T-cell (primary cell): ENCODE data around the gene DHCR24. TPM values are rescaled to one million over a fixed set of nuclear protein-coding genes. Genes with fewer than 3 reads are reported as not detected.

Experiments used
- ATAC-seq, 4 experiments: fragments of 200-7000 bp in 3 of 4; fragments of 150-1000 bp in 1 of 4; cut with Tn5 transposase; replicated peaks in 1 of 4; 1 replicate in 3 of 4; 2 replicates in 1 of 4; pipeline ENCODE4 v1.10.0; 2021; ENCODE audit warnings: moderate library complexity in 3 of 4, mild to moderate bottlenecking in 2 of 4, moderate number of reproducible peaks in 1 of 4
- CTCF ChIA-PET, 2 donors: fragments of 300-600 bp; sonication (Branson Sonifier 250); formaldehyde crosslinking; loops; one replicate each; lab custom pipeline; 2022; ENCODE audit warnings: antibody characterized with exemption in 2 of 2; lab: Charles Lee
- POLR2A ChIA-PET, 2 donors: fragments of 300-600 bp; sonication (Branson Sonifier 250); formaldehyde crosslinking; loops; one replicate each; lab custom pipeline; 2022; ENCODE audit warnings: antibody characterized with exemption in 2 of 2; lab: Charles Lee
- DNase-seq, 35 experiments: peaks; one replicate each; pipeline versions ENCODE4 v3.0.0 to v3.0.0-alpha.2; 2013 to 2023
- H3K27ac ChIP-seq: one replicate; pipeline ENCODE4 v1.5.1; 2013; ENCODE audit warnings: low read length
- H3K27me3 ChIP-seq, 2 experiments: replicated peaks in 1 of 2; 1 replicate in 1 of 2; 2 replicates in 1 of 2; pipeline versions ENCODE4 v1.6.1 to v1.7.0; 2013; ENCODE audit warnings: low read length in 1 of 2, mixed read lengths in 1 of 2; ENCODE audit not compliant: control insufficient read depth in 2 of 2, insufficient read depth in 2 of 2; ENCODE audit errors: extremely low read depth in 1 of 2
- H3K36me3 ChIP-seq, 2 donors: 1 replicate in 1 of 2; 2 replicates in 1 of 2; pipeline versions ENCODE4 v1.6.1 to v1.7.0; 2013; ENCODE audit warnings: low read length in 1 of 2; ENCODE audit not compliant: control insufficient read depth in 2 of 2, insufficient read depth in 1 of 2; ENCODE audit errors: extremely low read depth in 1 of 2
- H3K4me1 ChIP-seq, 2 experiments: 1 replicate in 1 of 2; 2 replicates in 1 of 2; pipeline versions ENCODE4 v1.6.1 to v1.7.0; 2013; ENCODE audit warnings: low read length in 2 of 2, mixed read lengths in 1 of 2; ENCODE audit not compliant: insufficient read depth in 2 of 2, control insufficient read depth in 1 of 2; ENCODE audit errors: extremely low read depth in 1 of 2
- H3K4me3 ChIP-seq, 2 donors: 1 replicate in 1 of 2; 2 replicates in 1 of 2; pipeline versions ENCODE4 v1.5.1 to v1.7.0; 2013; ENCODE audit warnings: mild to moderate bottlenecking in 2 of 2, low read length in 1 of 2, moderate library complexity in 1 of 2; ENCODE audit not compliant: control insufficient read depth in 1 of 2; ENCODE audit errors: extremely low read depth in 1 of 2
- H3K9me3 ChIP-seq: 2 replicates; pipeline ENCODE4 v1.7.0; 2013
- H3K27ac Mint-ChIP-seq, 2 donors: one replicate each; pipeline ENCODE4 v1.8.0; 2020 to 2021; ENCODE audit warnings: mild to moderate bottlenecking in 2 of 2, mixed read lengths in 2 of 2
- H3K27me3 Mint-ChIP-seq, 2 donors: one replicate each; pipeline ENCODE4 v1.8.0; 2021 to 2022; ENCODE audit warnings: mixed read lengths in 2 of 2
- H3K36me3 Mint-ChIP-seq: one replicate; pipeline ENCODE4 v1.8.0; 2021; ENCODE audit warnings: mixed read lengths
- H3K4me1 Mint-ChIP-seq, 3 donors: one replicate each; pipeline ENCODE4 v1.8.0; 2020 to 2022; ENCODE audit warnings: mixed read lengths in 3 of 3, mild to moderate bottlenecking in 1 of 3
- H3K4me3 Mint-ChIP-seq, 3 donors: one replicate each; pipeline ENCODE4 v1.8.0; 2020 to 2022; ENCODE audit warnings: mild to moderate bottlenecking in 3 of 3, mixed read lengths in 3 of 3, moderate library complexity in 3 of 3
- H3K9me3 Mint-ChIP-seq, 3 donors: one replicate each; pipeline ENCODE4 v1.8.0; 2020 to 2022; ENCODE audit warnings: mixed read lengths in 3 of 3
- WGBS: methylation state at CpG from one replicate; pipeline ENCODE4 v1.1.5; 2013; ENCODE audit warnings: missing lambda C conversion rate; ENCODE audit not compliant: insufficient coverage; 5-methylcytosine and 5-hydroxymethylcytosine counted together
- total RNA-seq, 35 experiments: library from RNA in 6 of 35; stranded (reverse) in 6 of 35; fragments of 120-200 nt in 1 of 35; gene quantifications; one replicate each; pipeline versions ENCODE4 v1.2.1 to v1.2.4 and lab custom pipeline; 2013 to 2026

DHCR24 gene
- total RNA-seq, 5 donors from 2014 or later (not counting 1 experiment from before 2014, with no cell fraction given): 4.5 to 19.9 (median 10.7) TPM

DNA sequence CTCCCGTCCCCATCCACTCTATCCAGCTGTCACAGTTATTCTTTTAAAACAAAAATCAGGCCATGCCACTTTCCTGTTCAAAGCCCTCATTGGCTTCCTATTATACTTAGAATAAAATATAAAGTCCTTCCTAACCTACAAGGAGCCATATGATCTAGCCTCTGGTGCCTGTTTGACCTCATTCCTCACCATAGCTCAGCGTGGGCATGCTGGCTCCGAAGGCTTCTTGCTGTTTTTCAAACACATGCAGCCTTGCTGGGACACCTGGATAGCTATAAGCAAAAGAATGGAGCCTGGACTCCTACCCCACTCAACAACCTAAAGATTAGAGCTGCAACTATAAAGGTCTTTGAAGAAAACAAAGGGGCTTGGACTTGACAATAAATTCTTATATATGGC is 23.7 kb downstream of the DHCR24 start:
- ChIA-PET POLR2A (no interaction called here), CTCF (no interaction called here)
- peaks cover 0 to 2% (median 0%) of the 10 kb centered on the region in 3 donors for H3K4me1 Mint-ChIP-seq
- Histone ChIP-seq H3K27ac (no peak overlapping the region), H3K36me3 (peaks cover 0 to 2% of the 10 kb centered on the region in 2 donors), H3K9me3 (no peaks in the 10 kb centered on the region), H3K27me3 (no peaks in the 10 kb centered on the region), H3K4me1 (peaks cover 0 to 3% of the 10 kb centered on the region in 2 experiments), H3K4me3 (no peak overlapping the region)
- DNase-seq: no peak
- ATAC-seq: no peak
- no peak overlapping the region for H3K27ac Mint-ChIP-seq
- H3K9me3 Mint-ChIP-seq: no peaks in the 10 kb centered on the region
- no peak overlapping the region for H3K4me3 Mint-ChIP-seq
- H3K36me3 Mint-ChIP-seq: peaks cover 32% of the 10 kb centered on the region
- 90% methylated on average over 3 of the region's 3 CpGs for WGBS
- no peaks in the 10 kb centered on the region for H3K27me3 Mint-ChIP-seq

DNA sequence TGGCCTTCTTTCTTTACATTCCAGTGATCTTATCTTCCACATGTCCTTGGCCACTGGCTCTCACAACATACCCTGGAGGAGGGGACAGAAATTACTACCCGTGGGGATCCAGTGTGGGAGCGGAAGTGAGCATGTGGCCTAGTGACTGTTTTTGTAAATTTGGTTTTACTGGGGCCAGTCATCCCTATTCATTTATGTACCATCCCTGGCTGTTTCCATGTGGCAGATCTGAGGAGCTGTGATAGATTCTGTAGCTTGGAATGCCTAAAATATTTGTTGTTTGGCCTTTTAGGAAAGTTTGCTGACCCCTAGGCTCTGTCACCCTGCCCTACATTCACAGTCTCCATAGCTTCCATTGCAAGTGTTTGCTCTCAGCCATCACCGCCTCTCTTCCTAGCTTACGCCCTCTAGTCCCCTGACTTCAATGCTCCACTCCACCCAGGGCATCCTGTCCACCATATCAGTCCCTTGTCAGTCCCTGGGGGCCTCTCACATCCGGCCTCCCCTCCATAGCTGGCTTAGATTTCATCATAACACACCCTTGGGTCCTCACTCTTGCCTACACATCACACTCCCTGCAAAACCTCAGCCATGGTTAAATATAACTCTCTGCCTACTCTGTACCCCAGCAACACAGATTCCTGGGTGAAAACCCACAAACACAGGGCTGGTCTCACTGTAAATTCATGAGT is 25.8 kb downstream of the DHCR24 start:
- Histone ChIP-seq H3K36me3 (peaks cover 0 to 7% of the 10 kb centered on the region in 2 donors), H3K9me3 (no peaks in the 10 kb centered on the region), H3K27me3 (no peaks in the 10 kb centered on the region), H3K4me3 (no peak overlapping the region), H3K27ac (no peak overlapping the region), H3K4me1 (peaks cover 0 to 3% of the 10 kb centered on the region in 2 experiments)
- H3K36me3 Mint-ChIP-seq: peaks cover 37% of the 10 kb centered on the region
- H3K4me1 Mint-ChIP-seq: peaks cover 0 to 2% (median 0%) of the 10 kb centered on the region in 3 donors
- H3K27me3 Mint-ChIP-seq: no peaks in the 10 kb centered on the region
- CTCF ChIA-PET: interaction anchor here in 1 of 2 donors (0.6 kb wide), 1 partner anchor 856 kb away, joined by 4 read pairs; no protein-coding TSS in a partner anchor
- no peak overlapping the region for H3K4me3 Mint-ChIP-seq
- H3K9me3 Mint-ChIP-seq: no peaks in the 10 kb centered on the region
- no peak for ATAC-seq
- peak in 1 of 35 experiments; percentile 3 for DNase-seq
- no peak overlapping the region for H3K27ac Mint-ChIP-seq
- 71% methylated on average over 3 of the region's 5 CpGs for WGBS
- POLR2A ChIA-PET: no interaction called here

DNA sequence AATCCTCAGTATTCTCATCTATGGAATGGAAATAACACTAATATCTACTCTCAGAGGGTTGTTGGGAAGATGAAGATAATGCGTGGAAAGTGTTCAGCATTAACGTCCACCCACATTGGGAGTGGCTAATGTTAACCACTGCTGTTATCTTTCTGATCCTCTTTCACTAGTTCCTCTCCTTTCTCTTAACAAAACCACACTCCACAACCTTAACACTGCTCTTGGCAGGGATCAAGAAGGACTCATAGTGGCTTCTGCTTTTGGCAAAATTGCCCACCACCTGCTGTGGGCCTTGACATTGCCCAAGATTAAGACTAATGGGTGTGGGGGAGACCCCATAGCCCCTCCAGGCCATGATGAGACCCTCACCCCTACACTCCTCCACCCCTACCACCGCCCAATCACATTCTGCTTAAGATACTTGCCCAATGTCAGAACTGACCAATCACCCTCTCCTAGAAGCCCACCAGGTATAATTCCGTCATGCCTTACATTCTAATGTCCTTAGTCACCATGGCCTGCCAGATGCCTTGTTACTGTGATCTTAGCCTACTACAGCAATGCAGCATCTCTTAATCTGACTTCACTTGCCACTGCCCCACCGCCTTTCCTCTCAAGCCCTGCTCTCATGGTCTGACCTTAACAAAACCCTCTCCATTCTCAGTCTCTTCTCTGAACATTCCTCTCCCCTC is 27.1 kb downstream of the DHCR24 start:
- ATAC-seq: no peak

DNA sequence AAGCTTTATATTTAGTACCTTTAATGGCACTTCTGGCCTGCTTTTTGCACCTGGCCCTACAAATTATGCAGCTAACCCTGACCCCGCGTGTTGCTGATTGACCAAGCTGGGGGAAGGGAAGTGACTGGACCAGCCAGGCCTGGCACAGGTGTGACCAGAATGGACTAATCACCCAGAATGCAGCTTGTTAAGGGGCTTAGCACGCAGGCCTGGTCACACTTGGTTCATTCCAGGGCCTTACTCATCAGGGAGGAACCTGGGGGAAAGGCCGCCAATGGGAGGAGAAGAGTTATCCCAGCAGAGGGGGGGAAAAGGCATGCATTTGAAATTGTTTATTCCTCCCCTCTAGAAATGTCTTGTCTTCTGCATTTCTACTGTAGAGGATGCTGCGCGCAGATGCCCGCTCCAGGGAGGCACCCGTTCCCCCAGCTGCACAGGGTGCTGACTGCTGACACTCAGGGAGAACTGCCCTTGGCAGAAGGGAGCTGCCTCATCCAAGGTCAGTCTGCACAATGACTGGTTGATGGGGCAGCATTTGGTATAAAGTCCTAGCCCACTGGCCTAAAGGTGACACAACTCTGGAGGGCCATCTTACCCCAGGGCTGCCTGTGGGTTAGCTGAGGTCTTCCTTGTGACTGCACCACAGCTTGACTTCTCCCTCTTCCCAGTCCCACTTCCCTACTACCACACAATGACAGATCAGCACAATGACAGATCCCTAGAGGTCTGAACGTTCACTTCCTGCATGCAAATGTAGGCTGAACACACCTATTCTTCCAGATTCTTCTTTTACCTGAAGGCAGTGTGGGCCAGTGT is 29.0 kb downstream of the DHCR24 start:
- H3K36me3 ChIP-seq: peaks cover 0 to 7% of the 10 kb centered on the region in 2 donors
- CTCF ChIA-PET: no interaction called here

More for the DNA sequence above, 27.1 kb downstream of the DHCR24 start:
- no peak overlapping the region for H3K27ac Mint-ChIP-seq
- no peak for DNase-seq
- Histone ChIP-seq H3K27me3 (no peaks in the 10 kb centered on the region), H3K9me3 (no peaks in the 10 kb centered on the region), H3K4me1 (peaks cover 0 to 3% of the 10 kb centered on the region in 2 experiments), H3K4me3 (no peak overlapping the region), H3K27ac (no peak overlapping the region), H3K36me3 (peaks cover 0 to 7% of the 10 kb centered on the region in 2 donors)
- H3K4me3 Mint-ChIP-seq: no peak overlapping the region
- 100% methylated on average over 3 of the region's 5 CpGs for WGBS
- no peaks in the 10 kb centered on the region for H3K9me3 Mint-ChIP-seq
- H3K36me3 Mint-ChIP-seq: peaks cover 34% of the 10 kb centered on the region
- POLR2A ChIA-PET: no interaction called here
- peaks cover 0 to 2% (median 0%) of the 10 kb centered on the region in 3 donors for H3K4me1 Mint-ChIP-seq
- CTCF ChIA-PET: no interaction called here
- no peaks in the 10 kb centered on the region for H3K27me3 Mint-ChIP-seq

DNA sequence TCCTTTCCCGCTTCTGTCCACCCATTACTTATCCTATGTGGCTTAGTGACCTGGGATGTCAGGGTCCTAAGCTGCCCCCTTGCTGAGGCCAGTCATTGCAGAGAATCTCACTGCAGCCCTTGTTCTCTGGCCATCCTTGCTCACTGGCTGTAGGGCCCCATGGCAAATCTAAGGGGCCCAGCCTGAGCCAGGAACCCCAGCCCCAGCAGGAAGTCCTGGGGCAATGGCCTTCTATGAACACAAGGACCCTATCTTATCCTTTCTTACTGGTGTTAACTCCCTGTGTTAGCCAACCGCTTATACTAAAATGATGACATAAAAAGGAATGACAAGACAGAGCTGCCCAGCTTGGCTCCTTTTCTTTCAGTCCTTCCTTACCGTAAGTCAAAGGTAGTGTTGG is 29.9 kb downstream of the DHCR24 start:
- H3K27ac Mint-ChIP-seq: no peak overlapping the region
- H3K9me3 Mint-ChIP-seq: no peaks in the 10 kb centered on the region
- Histone ChIP-seq H3K36me3 (peaks cover 3 to 7% of the 10 kb centered on the region in 2 donors), H3K4me1 (peaks cover 0 to 3% of the 10 kb centered on the region in 2 experiments), H3K9me3 (no peaks in the 10 kb centered on the region), H3K4me3 (no peak overlapping the region), H3K27me3 (no peaks in the 10 kb centered on the region), H3K27ac (no peak overlapping the region)
- H3K27me3 Mint-ChIP-seq: no peaks in the 10 kb centered on the region
- DNase-seq (no peak), ATAC-seq (no peak)
- 100% methylated on average over 1 of the region's 3 CpGs for WGBS
- peaks cover 40% of the 10 kb centered on the region for H3K36me3 Mint-ChIP-seq
- CTCF ChIA-PET: no interaction called here
- no peak overlapping the region for H3K4me3 Mint-ChIP-seq
- POLR2A ChIA-PET: no interaction called here
- peaks cover 0 to 2% (median 0%) of the 10 kb centered on the region in 3 donors for H3K4me1 Mint-ChIP-seq

More for the DNA sequence above, 29.0 kb downstream of the DHCR24 start:
- ATAC-seq (no peak), DNase-seq (no peak)
- Histone ChIP-seq H3K4me3 (no peak overlapping the region), H3K9me3 (no peaks in the 10 kb centered on the region), H3K27ac (no peak overlapping the region), H3K4me1 (peaks cover 0 to 3% of the 10 kb centered on the region in 2 experiments), H3K27me3 (no peaks in the 10 kb centered on the region)
- Mint-ChIP-seq H3K4me3 (no peak overlapping the region), H3K36me3 (peaks cover 37% of the 10 kb centered on the region), H3K27ac (no peak overlapping the region), H3K27me3 (no peaks in the 10 kb centered on the region), H3K9me3 (no peaks in the 10 kb centered on the region), H3K4me1 (peaks cover 0 to 2% (median 0%) of the 10 kb centered on the region in 3 donors)
- WGBS: 70% methylated on average over 4 of the region's 9 CpGs
- POLR2A ChIA-PET: no interaction called here

DNA sequence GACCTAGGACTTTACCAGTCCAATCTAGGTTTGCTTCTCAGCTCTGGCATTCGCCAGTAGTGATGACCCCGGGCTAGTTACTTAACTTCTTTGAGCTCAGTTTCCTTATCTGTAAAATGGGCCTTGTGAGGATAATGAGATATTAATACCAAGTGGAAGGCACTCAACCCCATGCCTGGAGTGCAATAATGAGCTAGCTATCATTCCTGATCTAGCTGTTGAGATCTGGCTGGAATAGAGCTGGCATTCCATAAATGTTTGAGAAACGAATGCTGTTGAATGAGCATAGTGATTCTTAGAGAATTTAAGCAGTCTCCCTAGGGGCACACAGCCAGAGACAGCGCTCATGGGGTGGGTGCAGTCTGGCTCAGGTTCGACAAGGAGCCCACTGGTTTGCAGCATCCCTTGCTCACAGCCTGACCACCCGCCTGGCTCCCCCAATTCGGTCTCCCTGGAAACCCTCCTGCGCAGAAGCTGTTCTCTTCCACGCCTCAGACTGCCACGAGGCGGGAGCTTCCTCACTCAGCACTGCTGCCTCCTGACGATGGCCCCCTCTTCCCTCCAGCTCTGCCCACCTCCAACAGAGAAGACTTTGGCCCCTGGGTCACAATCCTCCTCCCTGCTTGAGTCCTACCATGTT is 32.5 kb downstream of the DHCR24 start:
- Mint-ChIP-seq H3K4me1 (no peaks in the 10 kb centered on the region), H3K27me3 (no peaks in the 10 kb centered on the region), H3K4me3 (no peak overlapping the region), H3K27ac (no peak overlapping the region), H3K36me3 (peaks cover 29% of the 10 kb centered on the region), H3K9me3 (no peaks in the 10 kb centered on the region)
- H3K4me3 ChIP-seq: no peak overlapping the region
- no peak overlapping the region for H3K27ac ChIP-seq
- POLR2A ChIA-PET: no interaction called here
- H3K4me1 ChIP-seq: no peaks in the 10 kb centered on the region
- peaks cover 7 to 9% of the 10 kb centered on the region in 2 donors for H3K36me3 ChIP-seq
- H3K27me3 ChIP-seq: no peaks in the 10 kb centered on the region
- H3K9me3 ChIP-seq: no peaks in the 10 kb centered on the region
- DNase-seq (no peak), ATAC-seq (no peak)
- 94% methylated on average over 10 of the region's 12 CpGs for WGBS
- CTCF ChIA-PET: no interaction called here
